ENCODE results near the gene PSME3.
"Not testable (repeated sequence)": the region's sequence is repeated elsewhere in the genome, so short reads cannot be mapped to it uniquely, and the experiment has no call there.

GRCh38 chr17:42867694-42868261 lies 34.6 kb downstream of the PSME3 start:
- TF ChIP-seq POLR2A (IDR thresholded peaks at IDR 0.05; ENCODE audit: low read length); GATA1 (IDR thresholded peaks at IDR 0.05; ENCODE audit: low read depth, low read length): not testable (repeated sequence)
